ENCODE data around the gene PRKAG3.

PRKAG3 gene

DNA sequence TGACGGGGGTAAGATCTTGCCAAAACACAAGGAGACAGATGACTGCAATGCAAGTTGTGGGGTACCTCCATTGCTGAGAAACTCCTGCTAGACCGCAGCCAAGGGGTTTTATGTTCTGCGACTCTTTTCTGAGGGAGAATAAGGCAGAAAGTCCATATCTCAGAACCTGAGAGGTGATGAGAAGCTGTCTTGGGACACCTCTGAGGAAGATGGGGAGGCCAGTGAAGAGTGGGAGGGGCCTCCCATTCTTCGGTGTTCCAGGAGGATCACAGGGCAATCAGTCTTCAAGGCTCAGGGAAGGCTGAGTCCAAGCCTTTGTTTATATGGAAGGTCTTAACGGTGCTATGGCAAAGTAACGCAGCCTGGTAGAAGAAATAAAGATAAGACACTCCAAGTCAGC lies 31.6 kb downstream of the PRKAG3 start:
- TF ChIP-seq SIN3A (IDR thresholded peaks at IDR 0.05; ENCODE audit: borderline replicate concordance, insufficient read depth, low read length) (no peak), POLR2AphosphoS5 (IDR thresholded peaks at IDR 0.05; ENCODE audit: low read depth, low read length) (no peak), TAF1 (IDR thresholded peaks at IDR 0.05; ENCODE audit: borderline replicate concordance, insufficient read depth, low read length) (no peak), FOXP2 (optimal IDR thresholded peaks at IDR 0.05; ENCODE audit: borderline replicate concordance, extremely low read depth, extremely low read length, insufficient read depth) (no peak)
- TF ChIP-seq, protein P1, sequence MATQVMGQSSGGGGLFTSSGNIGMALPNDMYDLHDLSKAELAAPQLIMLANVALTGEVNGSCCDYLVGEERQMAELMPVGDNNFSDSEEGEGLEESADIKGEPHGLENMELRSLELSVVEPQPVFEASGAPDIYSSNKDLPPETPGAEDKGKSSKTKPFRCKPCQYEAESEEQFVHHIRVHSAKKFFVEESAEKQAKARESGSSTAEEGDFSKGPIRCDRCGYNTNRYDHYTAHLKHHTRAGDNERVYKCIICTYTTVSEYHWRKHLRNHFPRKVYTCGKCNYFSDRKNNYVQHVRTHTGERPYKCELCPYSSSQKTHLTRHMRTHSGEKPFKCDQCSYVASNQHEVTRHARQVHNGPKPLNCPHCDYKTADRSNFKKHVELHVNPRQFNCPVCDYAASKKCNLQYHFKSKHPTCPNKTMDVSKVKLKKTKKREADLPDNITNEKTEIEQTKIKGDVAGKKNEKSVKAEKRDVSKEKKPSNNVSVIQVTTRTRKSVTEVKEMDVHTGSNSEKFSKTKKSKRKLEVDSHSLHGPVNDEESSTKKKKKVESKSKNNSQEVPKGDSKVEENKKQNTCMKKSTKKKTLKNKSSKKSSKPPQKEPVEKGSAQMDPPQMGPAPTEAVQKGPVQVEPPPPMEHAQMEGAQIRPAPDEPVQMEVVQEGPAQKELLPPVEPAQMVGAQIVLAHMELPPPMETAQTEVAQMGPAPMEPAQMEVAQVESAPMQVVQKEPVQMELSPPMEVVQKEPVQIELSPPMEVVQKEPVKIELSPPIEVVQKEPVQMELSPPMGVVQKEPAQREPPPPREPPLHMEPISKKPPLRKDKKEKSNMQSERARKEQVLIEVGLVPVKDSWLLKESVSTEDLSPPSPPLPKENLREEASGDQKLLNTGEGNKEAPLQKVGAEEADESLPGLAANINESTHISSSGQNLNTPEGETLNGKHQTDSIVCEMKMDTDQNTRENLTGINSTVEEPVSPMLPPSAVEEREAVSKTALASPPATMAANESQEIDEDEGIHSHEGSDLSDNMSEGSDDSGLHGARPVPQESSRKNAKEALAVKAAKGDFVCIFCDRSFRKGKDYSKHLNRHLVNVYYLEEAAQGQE (IDR thresholded peaks at IDR 0.05; ENCODE audit: insufficient read depth in 1 of 2, low read depth in 2 of 2, low read length in 2 of 2) = no peak

DNA sequence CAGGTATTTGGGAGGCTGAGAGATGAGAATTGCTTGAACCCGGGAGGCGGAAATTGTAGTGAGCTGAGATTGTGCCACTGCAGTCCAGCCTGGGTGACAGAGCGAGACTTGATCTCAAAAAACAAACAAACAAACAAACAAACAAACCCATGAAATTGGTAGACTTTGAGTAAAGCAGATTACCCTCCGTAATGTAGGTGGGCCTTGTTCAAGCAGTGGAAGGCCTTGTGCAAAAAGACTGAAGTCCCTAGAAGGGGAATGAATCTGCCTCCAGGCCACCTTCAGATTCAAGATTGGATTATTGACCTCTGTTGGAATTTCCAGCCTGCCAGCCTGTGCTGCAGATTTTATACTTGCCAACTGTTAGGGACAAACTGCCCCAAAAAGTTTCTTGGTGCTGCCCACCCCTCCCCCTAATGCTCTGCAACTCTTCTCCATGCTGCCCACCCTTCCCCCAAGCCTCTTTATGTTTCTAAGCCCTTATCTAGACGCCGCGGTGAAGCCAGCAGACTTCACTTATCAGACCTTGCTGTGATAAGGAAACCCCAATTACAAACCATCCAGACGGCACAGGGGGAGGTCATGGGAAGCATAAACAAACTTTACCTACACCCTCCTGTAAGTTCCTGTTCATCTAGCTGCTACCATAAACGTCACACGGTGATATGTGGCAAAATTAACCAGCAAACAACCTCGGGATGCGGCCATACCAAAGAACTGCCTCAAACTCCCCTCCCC lies 32.7 kb downstream of the PRKAG3 start:
- TF ChIP-seq, protein P1 (IDR thresholded peaks at IDR 0.05; ENCODE audit: insufficient read depth in 1 of 2, low read depth in 2 of 2, low read length in 2 of 2) = no peak
- TF ChIP-seq TAF1 (IDR thresholded peaks at IDR 0.05; ENCODE audit: borderline replicate concordance, insufficient read depth, low read length) (no peak), SIN3A (IDR thresholded peaks at IDR 0.05; ENCODE audit: borderline replicate concordance, insufficient read depth, low read length) (no peak), POLR2AphosphoS5 (IDR thresholded peaks at IDR 0.05; ENCODE audit: low read depth, low read length) (no peak), FOXP2 (optimal IDR thresholded peaks at IDR 0.05; ENCODE audit: borderline replicate concordance, extremely low read depth, extremely low read length, insufficient read depth) (no peak)

DNA sequence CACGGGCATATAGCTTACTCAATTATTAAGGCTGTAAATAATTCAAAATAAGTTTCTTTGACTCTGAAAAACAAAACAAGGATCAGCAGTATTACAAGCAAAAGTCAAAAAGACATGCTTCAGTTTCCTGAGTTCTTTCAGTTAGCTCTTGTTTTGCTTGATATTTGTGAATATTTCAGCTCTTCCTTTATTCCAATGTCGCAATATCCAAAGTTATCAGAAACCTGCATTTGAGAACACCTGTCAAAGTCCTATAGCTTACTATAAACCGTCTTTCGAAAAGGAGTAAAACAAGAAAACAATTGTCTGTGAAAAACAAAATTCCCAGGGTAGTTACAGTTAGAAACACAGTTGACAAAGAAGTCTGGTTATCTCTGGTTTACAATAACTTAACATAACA lies 34.9 kb downstream of the PRKAG3 start:
- TF ChIP-seq, protein P1 (IDR thresholded peaks at IDR 0.05; ENCODE audit: insufficient read depth in 1 of 2, low read depth in 2 of 2, low read length in 2 of 2) = no peak
- TF ChIP-seq SIN3A (IDR thresholded peaks at IDR 0.05; ENCODE audit: borderline replicate concordance, insufficient read depth, low read length) = no peak
- TF ChIP-seq FOXP2 (optimal IDR thresholded peaks at IDR 0.05; ENCODE audit: borderline replicate concordance, extremely low read depth, extremely low read length, insufficient read depth) = no peak
- TF ChIP-seq TAF1 (IDR thresholded peaks at IDR 0.05; ENCODE audit: borderline replicate concordance, insufficient read depth, low read length) = no peak
- no peak for TF ChIP-seq POLR2AphosphoS5 (IDR thresholded peaks at IDR 0.05; ENCODE audit: low read depth, low read length)

DNA sequence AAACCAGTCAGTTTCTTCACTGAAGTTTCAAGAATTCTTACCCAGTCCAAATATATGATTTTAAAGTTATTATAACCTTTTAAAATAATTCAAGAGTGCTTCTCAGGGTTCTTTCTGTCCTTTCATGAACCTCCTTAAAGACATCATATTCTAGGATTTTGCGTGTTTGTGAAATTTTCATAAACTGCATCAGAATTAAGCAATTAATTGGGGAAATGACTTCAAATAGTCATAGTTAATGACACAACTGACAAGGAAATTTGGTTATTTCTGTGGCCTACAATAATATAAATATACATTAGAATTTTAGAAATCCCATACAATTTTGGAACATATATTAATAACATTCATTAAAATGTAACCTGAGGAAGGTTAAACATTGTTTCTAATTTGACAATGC lies 39.2 kb downstream of the PRKAG3 start:
- no peak for TF ChIP-seq POLR2AphosphoS5 (IDR thresholded peaks at IDR 0.05; ENCODE audit: low read depth, low read length)
- no peak for TF ChIP-seq TAF1 (IDR thresholded peaks at IDR 0.05; ENCODE audit: borderline replicate concordance, insufficient read depth, low read length)
- TF ChIP-seq, protein P1 (IDR thresholded peaks at IDR 0.05; ENCODE audit: insufficient read depth in 1 of 2, low read depth in 2 of 2, low read length in 2 of 2) = no peak
- no peak for TF ChIP-seq SIN3A (IDR thresholded peaks at IDR 0.05; ENCODE audit: borderline replicate concordance, insufficient read depth, low read length)
